ENCODE data around the gene PGK1.

DNA sequence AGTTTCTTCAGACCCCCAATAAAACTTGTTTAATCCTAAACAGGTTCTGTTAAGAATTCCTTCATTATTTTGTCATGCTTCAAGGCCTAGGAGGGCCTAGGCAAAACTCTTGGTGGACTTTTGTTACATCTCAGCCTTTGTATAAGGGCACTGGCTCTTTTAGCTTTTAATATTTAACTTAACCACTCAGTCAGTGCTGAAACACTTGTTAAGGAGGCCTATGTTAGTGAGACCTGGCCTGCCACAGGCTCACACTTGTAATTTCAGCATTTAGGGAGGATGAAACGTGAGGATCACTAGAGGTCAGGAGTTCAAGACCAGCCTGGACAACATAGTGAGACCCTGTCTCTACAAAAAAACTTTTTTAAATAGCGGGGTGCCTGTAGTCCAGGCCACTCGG is 32.7 kb upstream of the PGK1 start:
- TF ChIP-seq TAF1 (IDR thresholded peaks at IDR 0.05; ENCODE audit: borderline replicate concordance, insufficient read depth, low read length), result no peak
- TF ChIP-seq POLR2AphosphoS5 (IDR thresholded peaks at IDR 0.05; ENCODE audit: low read depth, low read length), result no peak
- TF ChIP-seq, protein P1, sequence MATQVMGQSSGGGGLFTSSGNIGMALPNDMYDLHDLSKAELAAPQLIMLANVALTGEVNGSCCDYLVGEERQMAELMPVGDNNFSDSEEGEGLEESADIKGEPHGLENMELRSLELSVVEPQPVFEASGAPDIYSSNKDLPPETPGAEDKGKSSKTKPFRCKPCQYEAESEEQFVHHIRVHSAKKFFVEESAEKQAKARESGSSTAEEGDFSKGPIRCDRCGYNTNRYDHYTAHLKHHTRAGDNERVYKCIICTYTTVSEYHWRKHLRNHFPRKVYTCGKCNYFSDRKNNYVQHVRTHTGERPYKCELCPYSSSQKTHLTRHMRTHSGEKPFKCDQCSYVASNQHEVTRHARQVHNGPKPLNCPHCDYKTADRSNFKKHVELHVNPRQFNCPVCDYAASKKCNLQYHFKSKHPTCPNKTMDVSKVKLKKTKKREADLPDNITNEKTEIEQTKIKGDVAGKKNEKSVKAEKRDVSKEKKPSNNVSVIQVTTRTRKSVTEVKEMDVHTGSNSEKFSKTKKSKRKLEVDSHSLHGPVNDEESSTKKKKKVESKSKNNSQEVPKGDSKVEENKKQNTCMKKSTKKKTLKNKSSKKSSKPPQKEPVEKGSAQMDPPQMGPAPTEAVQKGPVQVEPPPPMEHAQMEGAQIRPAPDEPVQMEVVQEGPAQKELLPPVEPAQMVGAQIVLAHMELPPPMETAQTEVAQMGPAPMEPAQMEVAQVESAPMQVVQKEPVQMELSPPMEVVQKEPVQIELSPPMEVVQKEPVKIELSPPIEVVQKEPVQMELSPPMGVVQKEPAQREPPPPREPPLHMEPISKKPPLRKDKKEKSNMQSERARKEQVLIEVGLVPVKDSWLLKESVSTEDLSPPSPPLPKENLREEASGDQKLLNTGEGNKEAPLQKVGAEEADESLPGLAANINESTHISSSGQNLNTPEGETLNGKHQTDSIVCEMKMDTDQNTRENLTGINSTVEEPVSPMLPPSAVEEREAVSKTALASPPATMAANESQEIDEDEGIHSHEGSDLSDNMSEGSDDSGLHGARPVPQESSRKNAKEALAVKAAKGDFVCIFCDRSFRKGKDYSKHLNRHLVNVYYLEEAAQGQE (IDR thresholded peaks at IDR 0.05; ENCODE audit: insufficient read depth in 1 of 2, low read depth in 2 of 2, low read length in 2 of 2), result no peak
- TF ChIP-seq SIN3A (IDR thresholded peaks at IDR 0.05; ENCODE audit: borderline replicate concordance, insufficient read depth, low read length), result no peak
- no peak for TF ChIP-seq FOXP2 (optimal IDR thresholded peaks at IDR 0.05; ENCODE audit: borderline replicate concordance, extremely low read depth, extremely low read length, insufficient read depth)
